Stimulated activated CD4-positive, alpha-beta T cell treated with anti-CD3 and anti-CD28 coated beads, Interleukin-1b, Interleukin-23, amount 100 ng/mL, for 24 hours (primary cell): Measurements from ENCODE around the gene WNT1.

Experiments used
- DNase-seq, 4 experiments: peaks; one replicate each; pipeline ENCODE4 v3.0.0-alpha.2; 2020; ENCODE audit warnings: low read depth in 4 of 4, low spot score in 1 of 4

WNT1 gene

GRCh38 chr12:49026678-49027480 lies 48.8 kb downstream of the WNT1 start:
- DNase-seq: no peak

GRCh38 chr12:49027846-49028555 lies 49.9 kb downstream of the WNT1 start:
- DNase-seq: no peak

GRCh38 chr12:49028666-49029275 lies 50.6 kb downstream of the WNT1 start:
- DNase-seq: no peak

- DNase-seq: no peak
These were observed 52.0 kb downstream of the WNT1 start for GRCh38 chr12:49030119-49030518.

- no peak for DNase-seq
These were observed 52.8 kb downstream of the WNT1 start for GRCh38 chr12:49030714-49031572.

- DNase-seq: no peak
These were observed 53.5 kb downstream of the WNT1 start for GRCh38 chr12:49031573-49032161.
